ENCODE results near the gene CNTNAP2. TPM values are rescaled to one million over a fixed set of nuclear protein-coding genes. Genes with fewer than 3 reads are reported as not detected.

The CNTNAP2 gene
- total RNA-seq, 1 donor from 2014 or later, result 0.27 TPM

DNA sequence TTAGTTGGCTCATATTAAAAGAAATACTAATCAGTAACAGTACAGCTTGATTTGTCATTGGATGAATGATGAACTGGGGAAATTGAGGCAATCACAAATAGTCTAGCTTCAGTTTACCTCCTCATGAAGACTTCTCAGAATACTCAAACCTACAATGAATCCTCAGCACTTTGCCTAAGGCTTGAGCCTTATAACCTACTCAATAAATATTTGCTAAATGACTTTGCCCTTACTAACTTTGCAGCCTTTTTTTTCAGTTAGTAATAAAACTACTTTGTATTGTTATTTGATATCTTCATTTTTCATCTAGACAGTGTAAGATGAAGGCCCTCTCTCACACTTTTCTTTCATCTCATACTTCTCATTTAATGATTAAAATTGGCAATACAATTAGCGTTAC lies 1311.5 kb downstream of the CNTNAP2 start:
- TF ChIP-seq, protein P1, sequence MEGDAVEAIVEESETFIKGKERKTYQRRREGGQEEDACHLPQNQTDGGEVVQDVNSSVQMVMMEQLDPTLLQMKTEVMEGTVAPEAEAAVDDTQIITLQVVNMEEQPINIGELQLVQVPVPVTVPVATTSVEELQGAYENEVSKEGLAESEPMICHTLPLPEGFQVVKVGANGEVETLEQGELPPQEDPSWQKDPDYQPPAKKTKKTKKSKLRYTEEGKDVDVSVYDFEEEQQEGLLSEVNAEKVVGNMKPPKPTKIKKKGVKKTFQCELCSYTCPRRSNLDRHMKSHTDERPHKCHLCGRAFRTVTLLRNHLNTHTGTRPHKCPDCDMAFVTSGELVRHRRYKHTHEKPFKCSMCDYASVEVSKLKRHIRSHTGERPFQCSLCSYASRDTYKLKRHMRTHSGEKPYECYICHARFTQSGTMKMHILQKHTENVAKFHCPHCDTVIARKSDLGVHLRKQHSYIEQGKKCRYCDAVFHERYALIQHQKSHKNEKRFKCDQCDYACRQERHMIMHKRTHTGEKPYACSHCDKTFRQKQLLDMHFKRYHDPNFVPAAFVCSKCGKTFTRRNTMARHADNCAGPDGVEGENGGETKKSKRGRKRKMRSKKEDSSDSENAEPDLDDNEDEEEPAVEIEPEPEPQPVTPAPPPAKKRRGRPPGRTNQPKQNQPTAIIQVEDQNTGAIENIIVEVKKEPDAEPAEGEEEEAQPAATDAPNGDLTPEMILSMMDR (IDR thresholded peaks at IDR 0.05), result no peak
- Mint-ChIP-seq H3K4me1 (ENCODE audit: low read depth) (no peaks in the 10 kb centered on the region), H3K4me3 (ENCODE audit: unreplicated experiment) (no peak overlapping the region), H3K27ac (ENCODE audit: unreplicated experiment) (no peak overlapping the region), H3K36me3 (ENCODE audit: low read depth) (no peaks in the 10 kb centered on the region), H3K9me3 (ENCODE audit: low read depth) (peaks cover 13% of the 10 kb centered on the region), H3K27me3 (ENCODE audit: low read depth) (no peaks in the 10 kb centered on the region)
- no peak for DNase-seq (ENCODE audit: low spot score)

DNA sequence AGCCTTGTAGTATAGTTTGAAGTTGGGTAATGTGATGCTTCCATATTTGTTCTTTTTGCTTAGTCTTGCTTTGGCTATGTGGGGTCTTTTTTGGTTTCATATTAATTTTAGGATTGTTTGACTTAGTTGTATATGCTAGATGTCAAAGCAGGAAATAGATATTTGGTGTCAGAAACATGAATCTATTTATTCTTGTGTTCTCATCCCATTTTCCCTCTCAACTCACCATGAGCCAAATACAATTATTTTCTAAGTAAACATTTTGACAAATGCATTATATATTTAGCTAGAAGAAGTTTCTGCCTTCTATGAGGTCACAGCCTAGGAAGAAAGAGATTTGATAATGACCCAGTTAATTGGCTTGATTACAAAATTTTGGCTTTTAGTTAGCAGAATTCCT lies 1313.4 kb downstream of the CNTNAP2 start:
- Mint-ChIP-seq H3K27me3 (ENCODE audit: low read depth) (no peaks in the 10 kb centered on the region), H3K4me1 (ENCODE audit: low read depth) (no peaks in the 10 kb centered on the region), H3K36me3 (ENCODE audit: low read depth) (no peaks in the 10 kb centered on the region), H3K9me3 (ENCODE audit: low read depth) (peaks cover 13% of the 10 kb centered on the region), H3K4me3 (ENCODE audit: unreplicated experiment) (no peak overlapping the region), H3K27ac (ENCODE audit: unreplicated experiment) (no peak overlapping the region)
- TF ChIP-seq, protein P1 (IDR thresholded peaks at IDR 0.05), result no peak
- no peak for DNase-seq (ENCODE audit: low spot score)

DNA sequence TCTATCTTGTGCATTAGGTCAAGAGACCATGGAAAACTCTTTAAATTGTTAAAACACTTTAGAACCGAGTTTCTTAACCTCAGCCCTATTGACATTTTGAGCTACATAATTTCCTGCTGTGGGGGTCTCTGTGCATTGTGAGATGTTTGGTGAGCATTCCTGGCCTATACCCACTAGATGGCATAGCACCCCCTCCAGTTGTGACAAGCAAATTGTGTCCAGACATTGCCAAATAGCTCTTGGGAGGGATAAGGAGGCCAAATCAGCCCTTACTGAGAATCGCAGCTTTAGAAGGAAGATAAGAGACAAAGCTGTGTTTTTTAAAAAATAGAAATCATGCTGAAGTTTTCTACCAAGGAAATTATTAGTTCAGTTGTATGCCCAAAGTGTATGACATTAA lies 1315.5 kb downstream of the CNTNAP2 start:
- Mint-ChIP-seq H3K9me3 (ENCODE audit: low read depth) (peaks cover 8% of the 10 kb centered on the region), H3K4me3 (ENCODE audit: unreplicated experiment) (no peak overlapping the region), H3K27ac (ENCODE audit: unreplicated experiment) (no peak overlapping the region), H3K36me3 (ENCODE audit: low read depth) (no peaks in the 10 kb centered on the region), H3K27me3 (ENCODE audit: low read depth) (no peaks in the 10 kb centered on the region), H3K4me1 (ENCODE audit: low read depth) (no peaks in the 10 kb centered on the region)
- TF ChIP-seq, protein P1 (IDR thresholded peaks at IDR 0.05), result peak; percentile 75
- no peak for DNase-seq (ENCODE audit: low spot score)

DNA sequence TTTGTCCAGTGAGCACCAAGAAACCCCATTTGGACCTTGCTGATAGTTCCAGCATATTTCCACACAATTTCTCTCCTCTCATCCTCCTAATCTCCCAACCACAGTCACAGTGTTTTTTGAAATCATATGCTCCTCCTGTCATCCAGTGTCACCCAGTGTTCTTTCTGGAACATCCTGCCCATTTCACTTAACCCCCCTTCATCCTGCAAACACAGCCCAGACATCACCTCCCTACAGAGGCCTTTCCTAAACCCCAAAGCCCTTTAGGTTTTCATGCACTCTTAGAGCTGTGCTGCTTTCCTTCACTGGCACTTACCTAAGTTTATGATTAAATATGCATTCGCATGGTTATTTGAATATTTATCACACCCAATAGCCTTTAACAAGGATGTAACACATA lies 1316.0 kb downstream of the CNTNAP2 start:
- TF ChIP-seq, protein P1 (IDR thresholded peaks at IDR 0.05), result no peak
- Mint-ChIP-seq H3K4me3 (ENCODE audit: unreplicated experiment) (no peak overlapping the region), H3K27ac (ENCODE audit: unreplicated experiment) (no peak overlapping the region), H3K4me1 (ENCODE audit: low read depth) (no peaks in the 10 kb centered on the region), H3K36me3 (ENCODE audit: low read depth) (no peaks in the 10 kb centered on the region), H3K9me3 (ENCODE audit: low read depth) (peaks cover 8% of the 10 kb centered on the region), H3K27me3 (ENCODE audit: low read depth) (no peaks in the 10 kb centered on the region)
- no peak for DNase-seq (ENCODE audit: low spot score)

DNA sequence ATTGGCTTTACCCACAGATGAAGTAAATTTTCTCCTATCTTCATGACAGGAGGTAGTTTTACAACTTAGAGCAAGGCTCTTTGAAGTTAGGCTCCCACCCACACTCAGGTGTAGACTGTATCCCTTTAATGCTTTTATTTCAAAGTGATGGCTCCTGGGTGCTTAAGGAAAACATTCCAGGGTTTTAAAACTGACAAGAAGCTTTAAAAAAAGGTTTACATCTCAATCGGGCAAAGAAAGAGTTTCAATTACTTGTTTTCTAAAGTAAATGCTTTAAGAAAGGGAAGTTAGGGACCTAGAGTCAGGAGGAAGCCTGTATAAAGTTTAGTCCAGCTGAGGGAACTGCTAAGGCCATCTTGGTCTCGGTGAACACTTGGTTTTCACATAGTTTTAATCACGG lies 1320.1 kb downstream of the CNTNAP2 start:
- Mint-ChIP-seq H3K27me3 (ENCODE audit: low read depth) (no peaks in the 10 kb centered on the region), H3K4me3 (ENCODE audit: unreplicated experiment) (no peak overlapping the region), H3K36me3 (ENCODE audit: low read depth) (peaks cover 7% of the 10 kb centered on the region), H3K27ac (ENCODE audit: unreplicated experiment) (no peak overlapping the region), H3K4me1 (ENCODE audit: low read depth) (no peaks in the 10 kb centered on the region), H3K9me3 (ENCODE audit: low read depth) (peaks cover 26% of the 10 kb centered on the region)
- TF ChIP-seq, protein P1 (IDR thresholded peaks at IDR 0.05), result no peak
- no peak for DNase-seq (ENCODE audit: low spot score)
